OCI-LY1 (cell line): ENCODE results near the gene MT1E.

Experiments
- CTCF ChIP-seq: fragments of 200-600 bp; sonication (generic), shearing (Covaris generic); IDR thresholded peaks from 2 replicates; pipeline ENCODE4 v1.5.1; 2017; ENCODE audit warnings: mild to moderate bottlenecking, antibody characterized with exemption, low read length, moderate library complexity, mixed read lengths
- EZH2 ChIP-seq: fragments of 200-600 bp; sonication (generic), shearing (Covaris generic); IDR thresholded peaks from 2 replicates; pipeline ENCODE4 v1.8.0; 2017; ENCODE audit warnings: borderline replicate concordance, mixed run types, mild to moderate bottlenecking, antibody characterized with exemption, low read length, moderate library complexity, mixed read lengths

GRCh38 chr16:56591377-56592060, 34.1 kb upstream of the MT1E start:
- TF ChIP-seq CTCF (no peak), EZH2 (no peak)
